ENCODE measurements around the gene CDK14.

The CDK14 gene

GRCh38 chr7:90710466-90710850 lies 114.3 kb downstream of the CDK14 start:
- H3K4me1 ChIP-seq (ENCODE audit: insufficient read depth, low read length, poor library complexity, severe bottlenecking), result no peaks in the 10 kb centered on the region
- no peaks in the 10 kb centered on the region for H4K20me1 ChIP-seq (ENCODE audit: insufficient read depth, low read length, poor library complexity, severe bottlenecking)
- no peaks in the 10 kb centered on the region for H3K27me3 ChIP-seq (ENCODE audit: insufficient read depth, low read length, poor library complexity, severe bottlenecking)
- H3K36me3 ChIP-seq (ENCODE audit: insufficient read depth, low read length), result no peaks in the 10 kb centered on the region
- H3K79me2 ChIP-seq (ENCODE audit: insufficient read depth, low read length), result no peaks in the 10 kb centered on the region
- H3K4me2 ChIP-seq (ENCODE audit: low read depth, low read length, poor library complexity, severe bottlenecking), result no peak overlapping the region
- no peak for TF ChIP-seq CTCF (conservative IDR thresholded peaks at IDR 0.05; ENCODE audit: low read length)
- no peak overlapping the region for H3K4me3 ChIP-seq (ENCODE audit: low read length, poor library complexity, severe bottlenecking)
- H3K9me2 ChIP-seq (replicated peaks; ENCODE audit: low read depth, low read length), result no peaks in the 10 kb centered on the region
- no peak overlapping the region for H3K9ac ChIP-seq (ENCODE audit: low read depth, low read length, poor library complexity, severe bottlenecking)
- H3F3A ChIP-seq (ENCODE audit: low read depth), result no peaks in the 10 kb centered on the region
- no peak overlapping the region for H2AFZ ChIP-seq (ENCODE audit: low read length)
- H3K9me3 ChIP-seq (ENCODE audit: insufficient read depth, low read depth, low read length), result no peaks in the 10 kb centered on the region

- no peak overlapping the region for H3K4me2 ChIP-seq (ENCODE audit: low read depth, low read length, poor library complexity, severe bottlenecking)
- no peaks in the 10 kb centered on the region for H3K9me2 ChIP-seq (replicated peaks; ENCODE audit: low read depth, low read length)
- H3K36me3 ChIP-seq (ENCODE audit: insufficient read depth, low read length), result no peaks in the 10 kb centered on the region
- no peaks in the 10 kb centered on the region for H3F3A ChIP-seq (ENCODE audit: low read depth)
- H3K9me3 ChIP-seq (ENCODE audit: insufficient read depth, low read depth, low read length), result no peaks in the 10 kb centered on the region
- TF ChIP-seq EZH2phosphoT487 (IDR thresholded peaks at IDR 0.05; ENCODE audit: borderline replicate concordance), result no peak
- no peak for TF ChIP-seq CTCF (conservative IDR thresholded peaks at IDR 0.05; ENCODE audit: low read length)
- H3K4me1 ChIP-seq (ENCODE audit: insufficient read depth, low read length, poor library complexity, severe bottlenecking), result no peaks in the 10 kb centered on the region
- H3K27me3 ChIP-seq (ENCODE audit: insufficient read depth, low read length, poor library complexity, severe bottlenecking), result no peaks in the 10 kb centered on the region
- H3K79me2 ChIP-seq (ENCODE audit: insufficient read depth, low read length), result no peaks in the 10 kb centered on the region
- no peaks in the 10 kb centered on the region for H4K20me1 ChIP-seq (ENCODE audit: insufficient read depth, low read length, poor library complexity, severe bottlenecking)
- H3K4me3 ChIP-seq (ENCODE audit: low read length, poor library complexity, severe bottlenecking), result no peak overlapping the region
- H2AFZ ChIP-seq (ENCODE audit: low read length), result no peak overlapping the region
- no peak overlapping the region for H3K9ac ChIP-seq (ENCODE audit: low read depth, low read length, poor library complexity, severe bottlenecking)
Observed at GRCh38 chr7:90713628-90714027, 117.5 kb downstream of the CDK14 start.

GRCh38 chr7:90715067-90715466 lies 118.9 kb downstream of the CDK14 start:
- no peaks in the 10 kb centered on the region for H3K36me3 ChIP-seq (ENCODE audit: insufficient read depth, low read length)
- H4K20me1 ChIP-seq (ENCODE audit: insufficient read depth, low read length, poor library complexity, severe bottlenecking), result no peaks in the 10 kb centered on the region
- no peaks in the 10 kb centered on the region for H3K9me3 ChIP-seq (ENCODE audit: insufficient read depth, low read depth, low read length)
- H3K4me2 ChIP-seq (ENCODE audit: low read depth, low read length, poor library complexity, severe bottlenecking), result no peak overlapping the region
- no peaks in the 10 kb centered on the region for H3K27me3 ChIP-seq (ENCODE audit: insufficient read depth, low read length, poor library complexity, severe bottlenecking)
- no peaks in the 10 kb centered on the region for H3K79me2 ChIP-seq (ENCODE audit: insufficient read depth, low read length)
- no peaks in the 10 kb centered on the region for H3K9me2 ChIP-seq (replicated peaks; ENCODE audit: low read depth, low read length)
- no peaks in the 10 kb centered on the region for H3F3A ChIP-seq (ENCODE audit: low read depth)
- no peak overlapping the region for H3K4me3 ChIP-seq (ENCODE audit: low read length, poor library complexity, severe bottlenecking)
- no peak overlapping the region for H2AFZ ChIP-seq (ENCODE audit: low read length)
- H3K9ac ChIP-seq (ENCODE audit: low read depth, low read length, poor library complexity, severe bottlenecking), result no peak overlapping the region
- no peaks in the 10 kb centered on the region for H3K4me1 ChIP-seq (ENCODE audit: insufficient read depth, low read length, poor library complexity, severe bottlenecking)
- TF ChIP-seq EZH2phosphoT487 (IDR thresholded peaks at IDR 0.05; ENCODE audit: borderline replicate concordance) (no peak), CTCF (conservative IDR thresholded peaks at IDR 0.05; ENCODE audit: low read length) (no peak)

Data from Loucy (cell line).